ENCODE measurements around the gene CACNA2D2. TPM values are rescaled to one million over a fixed set of nuclear protein-coding genes. Genes with fewer than 3 reads are reported as not detected.

The CACNA2D2 gene
- total and polyA plus RNA-seq, 2 of the 8 experiments (the other 6 are each of a cell fraction or from before 2014, with no cell fraction given), result 14.1 to 25.0 TPM

DNA sequence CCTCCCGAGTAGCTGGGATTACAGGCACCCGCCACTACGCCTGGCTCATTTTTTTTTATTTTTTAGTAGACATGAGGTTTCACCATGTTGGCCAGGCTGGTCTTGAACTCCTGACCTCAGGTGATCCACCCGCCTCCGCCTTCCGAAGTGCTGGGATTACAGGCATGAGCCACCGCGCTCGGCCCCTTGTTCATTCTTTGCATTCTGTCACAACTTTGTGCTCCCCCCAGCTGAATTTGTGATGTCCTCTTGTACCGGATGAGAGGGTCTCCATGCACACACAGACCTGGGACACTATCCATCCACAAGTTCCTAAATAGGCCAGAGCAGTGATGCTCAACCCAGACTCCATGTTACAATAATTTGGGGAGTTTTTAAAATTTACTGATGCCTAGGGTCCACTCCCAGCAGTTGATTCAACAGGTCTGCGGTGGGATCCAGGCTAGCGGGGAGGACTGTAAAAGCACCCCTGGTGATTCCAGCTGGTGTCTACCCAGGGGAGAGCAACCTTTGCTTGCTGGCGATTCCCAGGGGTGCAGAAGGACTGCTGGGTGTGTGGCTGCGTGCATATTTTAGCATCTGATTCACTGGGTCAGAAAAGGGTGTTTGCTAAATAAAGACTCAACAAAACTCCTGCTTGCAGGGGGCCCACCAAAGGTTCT lies 163.8 kb downstream of the CACNA2D2 start:
- H2AFZ ChIP-seq (ENCODE audit: low read length), result no peak overlapping the region
- no peaks in the 10 kb centered on the region for H3K9me3 ChIP-seq (ENCODE audit: insufficient read depth in 2 of 2, low read depth in 1 of 2, low read length in 1 of 2)
- H2BK20ac ChIP-seq (ENCODE audit: low read length), result no peak overlapping the region
- peaks cover 0 to 19% (median 14%) of the 10 kb centered on the region in 4 experiments; a peak in 5 of 7 replicates for H3K4me1 ChIP-seq (replicated peaks in 1 of 4; ENCODE audit: control insufficient read depth in 3 of 4, insufficient read depth in 4 of 4, low read length in 3 of 4)
- H3K4me3 ChIP-seq (ENCODE audit: extremely low read depth in 1 of 4, insufficient read depth in 2 of 4, low read depth in 3 of 4, low read length in 4 of 4), result peak overlapping the region in 1 of 4 experiments; percentile 63; a peak in 4 of 8 replicates
- no peak overlapping the region for H2BK5ac ChIP-seq (ENCODE audit: low read depth, low read length)
- H3K4me2 ChIP-seq (ENCODE audit: insufficient read depth in 1 of 2, low read depth in 2 of 2, low read length in 2 of 2), result peak overlapping the region; percentile 65 to 87; a peak in 3 of 4 replicates
- no peak overlapping the region for H3K27ac ChIP-seq (ENCODE audit: low read depth, low read length)
- H2AK5ac ChIP-seq (ENCODE audit: low read depth, low read length), result no peak overlapping the region
- no peak for TF ChIP-seq ASH2L (IDR thresholded peaks at IDR 0.05; ENCODE audit: low read length)
- no peak for TF ChIP-seq KDM1A (IDR thresholded peaks at IDR 0.05; ENCODE audit: borderline replicate concordance, low read length)
- TF ChIP-seq FOSL1 (IDR thresholded peaks at IDR 0.05; ENCODE audit: insufficient read depth, low read depth, low read length), result no peak
- TF ChIP-seq CHD2 (IDR thresholded peaks at IDR 0.05; ENCODE audit: low read length), result no peak
- TF ChIP-seq RXRA (IDR thresholded peaks at IDR 0.05; ENCODE audit: insufficient read depth, low read depth, low read length), result no peak
- no peak for TF ChIP-seq KDM5A (IDR thresholded peaks at IDR 0.05; ENCODE audit: low read length)
- no peak for TF ChIP-seq TCF12 (IDR thresholded peaks at IDR 0.05; ENCODE audit: low read depth, low read length)
- no peak for TF ChIP-seq RBBP5 (IDR thresholded peaks at IDR 0.05; ENCODE audit: borderline replicate concordance, low read depth, low read length)
- TF ChIP-seq CTBP2 (IDR thresholded peaks at IDR 0.05; ENCODE audit: borderline replicate concordance, insufficient read depth, insufficient read length, low read length), result no peak
- TF ChIP-seq SUZ12 (IDR thresholded peaks at IDR 0.05; ENCODE audit: low read length), result no peak
- TF ChIP-seq POLR2A (IDR thresholded peaks at IDR 0.05; ENCODE audit: control extremely low read depth in 1 of 2, low read depth in 2 of 2, low read length in 2 of 2), result no peak
- no peak for TF ChIP-seq BRCA1 (IDR thresholded peaks at IDR 0.05; ENCODE audit: low read depth, low read length)
- TF ChIP-seq NRF1 (IDR thresholded peaks at IDR 0.05; ENCODE audit: low read depth, low read length), result no peak
- ChIA-PET POLR2A (ENCODE audit: partially characterized antibody) (interaction anchor here (0.6 to 3.3 kb wide), 7 partner anchors 10 to 665 kb away, joined by 3 to 17 read pairs (median 4); partner anchors contain the start of genes CYB561D2, HYAL2, NPRL2 and TUSC2), CTCF (ENCODE audit: partially characterized antibody) (interaction anchor here (0.7 to 7.7 kb wide), 3 partner anchors 8 to 17 kb away, joined by 3 to 60 read pairs (median 21); partner anchors contain the start of gene HYAL2)
- DNase-seq (ENCODE audit: low read depth in 1 of 2, low spot score in 2 of 2), result no peak
- H4K8ac ChIP-seq (ENCODE audit: extremely low read depth, insufficient read depth, low read length), result no peak overlapping the region
- H3K18ac ChIP-seq (ENCODE audit: extremely low read depth, low read length), result no peak overlapping the region
- peaks cover 20 to 57% (median 44%) of the 10 kb centered on the region in 4 experiments for H3K27me3 ChIP-seq (replicated peaks in 1 of 4; ENCODE audit: control insufficient read depth in 3 of 4, extremely low read depth in 1 of 4, insufficient read depth in 3 of 4, low read length in 3 of 4)
- FAIRE-seq, result no peak
- 84% methylated on average over 12 of the region's 14 CpGs; no CpG with 5 or more reads in 1 of the 2 experiments for WGBS, 2 experiments (ENCODE audit: extremely low coverage in 1 of 2, insufficient coverage in 1 of 2, insufficient read length in 1 of 2, insufficient replicate concordance in 2 of 2, low coverage in 1 of 2, low lambda C conversion rate in 2 of 2, missing lambda C conversion rate in 1 of 2)
- no peak overlapping the region for H3K56ac ChIP-seq (replicated peaks; ENCODE audit: insufficient read length, low read depth, low read length)
- H3K36me3 ChIP-seq (ENCODE audit: control insufficient read depth in 2 of 4, insufficient read depth in 4 of 4, low read length in 3 of 4), result no peaks in the 10 kb centered on the region
- peaks cover 0 to 19% of the 10 kb centered on the region in 2 experiments; a peak in 2 of 4 replicates for H3K79me2 ChIP-seq (ENCODE audit: control insufficient read depth in 1 of 2, insufficient read depth in 2 of 2, low read length in 2 of 2)
- peaks cover 18% of the 10 kb centered on the region for H3K23me2 ChIP-seq (ENCODE audit: low read depth, low read length)
- no peak overlapping the region for H3K23ac ChIP-seq (ENCODE audit: insufficient read length)
- no peak overlapping the region for H2BK12ac ChIP-seq (ENCODE audit: low read depth, low read length)
- H3K79me1 ChIP-seq (ENCODE audit: low read depth, low read length), result peaks cover 3% of the 10 kb centered on the region; the same call in 1 of the 2 replicates
- no peak overlapping the region for H2BK15ac ChIP-seq (ENCODE audit: low read length)
- no peak overlapping the region for H3K9ac ChIP-seq (replicated peaks in 1 of 4; ENCODE audit: extremely low read depth in 1 of 4, low read depth in 3 of 4, low read length in 3 of 4)
- no peak overlapping the region for H2BK120ac ChIP-seq (replicated peaks; ENCODE audit: low read depth, low read length)
- H3K4ac ChIP-seq (replicated peaks; ENCODE audit: insufficient read length, low read depth, low read length), result no peak overlapping the region
- H4K91ac ChIP-seq (replicated peaks; ENCODE audit: insufficient read length, low read length), result no peak overlapping the region
- peaks cover 0 to 6% of the 10 kb centered on the region in 2 experiments for H4K20me1 ChIP-seq (replicated peaks in 1 of 2; ENCODE audit: control insufficient read depth in 1 of 2, insufficient read depth in 2 of 2, low read length in 2 of 2)
- H4K5ac ChIP-seq (ENCODE audit: insufficient read length, low read depth, low read length), result no peak overlapping the region
- no peak overlapping the region for H3K14ac ChIP-seq (ENCODE audit: insufficient read length)

All from H1 (cell line).